ENCODE results near the gene CACNA1C. TPM values are rescaled to one million over a fixed set of nuclear protein-coding genes. Genes with fewer than 3 reads are reported as not detected.
A peak's percentile ranks its signal among the peaks of the same experiment; 100 is the strongest.

CACNA1C gene
- total RNA-seq, 2 experiments from 2014 or later: 0.05 to 0.08 TPM

GRCh38 chr12:2647186-2647585, 594.4 kb downstream of the CACNA1C start:
- intact Hi-C loops (cut with DNase I, micrococcal nuclease): no loop called here
- ChIA-PET POLR2A (no interaction called here), CTCF (no interaction called here)
- no peak overlapping the region for H3K4me3 Mint-ChIP-seq
- Histone ChIP-seq H3K9me3 (ENCODE audit: control insufficient read depth in 1 of 2, insufficient read depth in 1 of 2, low read length in 2 of 2) (no peaks in the 10 kb centered on the region), H3K4me1 (ENCODE audit: insufficient read depth, low read length) (peaks cover 8% of the 10 kb centered on the region), H3K36me3 (ENCODE audit: insufficient read depth, low read length) (no peaks in the 10 kb centered on the region), H3K27ac (ENCODE audit: low read depth in 1 of 2, low read length in 2 of 2) (no peak overlapping the region), H3K27me3 (ENCODE audit: control insufficient read depth in 1 of 2, insufficient read depth in 2 of 2, low read length in 2 of 2) (peaks cover 12 to 19% of the 10 kb centered on the region in 2 experiments), H3K4me3 (ENCODE audit: low read length) (no peak overlapping the region)
- no peak overlapping the region for H3K27ac Mint-ChIP-seq
- ATAC-seq (ENCODE audit: poor library complexity) (no peak), DNase-seq (peak in 1 of 14 experiments; percentile 17)
- peaks cover 55% of the 10 kb centered on the region for H3K27me3 Mint-ChIP-seq
- H3K4me1 Mint-ChIP-seq (ENCODE audit: low read depth): peaks cover 16% of the 10 kb centered on the region
- H3K36me3 Mint-ChIP-seq (ENCODE audit: low read depth): no peaks in the 10 kb centered on the region
- no peaks in the 10 kb centered on the region for H3K9me3 Mint-ChIP-seq
- TF ChIP-seq CTCF (IDR thresholded peaks at IDR 0.05): no peak

GRCh38 chr12:2648406-2648805, 595.6 kb downstream of the CACNA1C start:
- Mint-ChIP-seq H3K27ac (no peak overlapping the region), H3K36me3 (ENCODE audit: low read depth) (no peaks in the 10 kb centered on the region), H3K4me3 (no peak overlapping the region), H3K27me3 (peaks cover 52% of the 10 kb centered on the region), H3K9me3 (no peaks in the 10 kb centered on the region), H3K4me1 (ENCODE audit: low read depth) (peaks cover 6% of the 10 kb centered on the region)
- Histone ChIP-seq H3K4me3 (ENCODE audit: low read length) (no peak overlapping the region), H3K9me3 (ENCODE audit: control insufficient read depth in 1 of 2, insufficient read depth in 1 of 2, low read length in 2 of 2) (no peaks in the 10 kb centered on the region), H3K36me3 (ENCODE audit: insufficient read depth, low read length) (no peaks in the 10 kb centered on the region), H3K4me1 (ENCODE audit: insufficient read depth, low read length) (no peaks in the 10 kb centered on the region), H3K27me3 (ENCODE audit: control insufficient read depth in 1 of 2, insufficient read depth in 2 of 2, low read length in 2 of 2) (peaks cover 12 to 19% of the 10 kb centered on the region in 2 experiments), H3K27ac (ENCODE audit: low read depth in 1 of 2, low read length in 2 of 2) (no peak overlapping the region)
- CTCF ChIA-PET: no interaction called here
- intact Hi-C loops (cut with DNase I, micrococcal nuclease): no loop called here
- ATAC-seq (ENCODE audit: poor library complexity) (no peak), DNase-seq (peak in 1 of 14 experiments; percentile 16)
- POLR2A ChIA-PET: no interaction called here
- TF ChIP-seq CTCF (IDR thresholded peaks at IDR 0.05): no peak

GRCh38 chr12:2649201-2650030, 596.6 kb downstream of the CACNA1C start:
- Histone ChIP-seq H3K4me3 (ENCODE audit: low read length) (no peak overlapping the region), H3K27ac (ENCODE audit: low read depth in 1 of 2, low read length in 2 of 2) (no peak overlapping the region), H3K27me3 (ENCODE audit: control insufficient read depth in 1 of 2, insufficient read depth in 2 of 2, low read length in 2 of 2) (peaks cover 6 to 19% of the 10 kb centered on the region in 2 experiments), H3K36me3 (ENCODE audit: insufficient read depth, low read length) (no peaks in the 10 kb centered on the region), H3K4me1 (ENCODE audit: insufficient read depth, low read length) (no peaks in the 10 kb centered on the region), H3K9me3 (ENCODE audit: control insufficient read depth in 1 of 2, insufficient read depth in 1 of 2, low read length in 2 of 2) (no peaks in the 10 kb centered on the region)
- no peak overlapping the region for H3K27ac Mint-ChIP-seq
- ChIA-PET POLR2A (no interaction called here), CTCF (no interaction called here)
- no peak overlapping the region for H3K4me3 Mint-ChIP-seq
- intact Hi-C loops (cut with DNase I, micrococcal nuclease): no loop called here
- DNase-seq: peak in 1 of 14 experiments; percentile 10
- no peaks in the 10 kb centered on the region for H3K9me3 Mint-ChIP-seq
- peaks cover 45% of the 10 kb centered on the region for H3K27me3 Mint-ChIP-seq
- H3K36me3 Mint-ChIP-seq (ENCODE audit: low read depth): no peaks in the 10 kb centered on the region
- TF ChIP-seq CTCF (IDR thresholded peaks at IDR 0.05): no peak
- ATAC-seq (ENCODE audit: poor library complexity): no peak
- no peaks in the 10 kb centered on the region for H3K4me1 Mint-ChIP-seq (ENCODE audit: low read depth)

All from CD4-positive, alpha-beta T cell (primary cell).